Gastrocnemius medialis (tissue), 4 donors: ENCODE results near the gene TNF. TPM values are rescaled to one million over a fixed set of nuclear protein-coding genes. Genes with fewer than 3 reads are reported as not detected.
A peak's percentile ranks its signal among the peaks of the same experiment; 100 is the strongest.

Experiments used
- ATAC-seq, 2 donors: fragments of 150-250 bp; one replicate each; pipeline ENCODE4 v1.9.1; 2016
- DNase-seq, 2 donors: peaks; one replicate each; pipeline ENCODE4 v3.0.0-alpha.2; 2019
- H3K27ac ChIP-seq, 4 donors: fragments of 200-600 bp; sonication (generic); 1 replicate in 1 of 4; 2 replicates in 3 of 4; pipeline ENCODE4 v1.5.1; 2016 to 2018; ENCODE audit warnings: mild to moderate bottlenecking in 2 of 4, moderate library complexity in 1 of 4
- H3K27me3 ChIP-seq, 3 donors: fragments of 200-600 bp; sonication (generic) in 2 of 3; 1 replicate in 1 of 3; 2 replicates in 2 of 3; pipeline versions ENCODE4 v1.5.1 to v1.6.0; 2016 to 2019; ENCODE audit warnings: mild to moderate bottlenecking in 1 of 3, moderate library complexity in 1 of 3
- H3K36me3 ChIP-seq, 2 donors: fragments of 200-600 bp; sonication (generic) in 1 of 2; one replicate each; pipeline ENCODE4 v1.5.1; 2017 to 2018
- H3K4me1 ChIP-seq, 2 donors: fragments of 200-600 bp; sonication (generic) in 1 of 2; one replicate each; pipeline ENCODE4 v1.5.1; 2016 to 2017; ENCODE audit warnings: mild to moderate bottlenecking in 2 of 2
- H3K4me3 ChIP-seq, 4 donors: fragments of 200-600 bp; sonication (generic) in 3 of 4; 1 replicate in 1 of 4; 2 replicates in 3 of 4; pipeline ENCODE4 v1.5.1; 2016 to 2019; ENCODE audit warnings: mild to moderate bottlenecking in 2 of 4
- H3K9me3 ChIP-seq, 3 donors: fragments of 200-600 bp; sonication (generic) in 2 of 3; 1 replicate in 1 of 3; 2 replicates in 2 of 3; pipeline ENCODE4 v1.5.1; 2016 to 2019
- CTCF ChIP-seq, 5 experiments: fragments of 450-650 bp in 3 of 5; fragments of 200-600 bp in 2 of 5; sonication (generic) in 2 of 5; IDR thresholded peaks in 4 of 5; conservative IDR thresholded peaks in 1 of 5; 1 replicate in 4 of 5; 2 replicates in 1 of 5; pipeline ENCODE4 v1.5.1; 2016 to 2019; ENCODE audit warnings: antibody characterized with exemption in 5 of 5, mild to moderate bottlenecking in 3 of 5, moderate library complexity in 3 of 5
- POLR2A ChIP-seq, 2 donors: fragments of 450-650 bp; IDR thresholded peaks; one replicate each; pipeline ENCODE4 v1.6.1; 2017; ENCODE audit warnings: antibody characterized with exemption in 2 of 2, mild to moderate bottlenecking in 2 of 2, moderate library complexity in 2 of 2
- in situ Hi-C, 4 donors: fragments of 200-750 bp; cut with MboI; loops; one replicate each; pipeline versions ENCODE4 v1.15.0 to v1.8.0; 2017; ENCODE audit warnings: low sequenced_read_pairs in 4 of 4
- intact Hi-C: fragments of 100-400 bp; cut with DNase I; formaldehyde crosslinking; loops from one replicate; pipeline ENCODE4 v1.15.1; 2023; ENCODE audit warnings: low total_unique reads
- total RNA-seq, 4 donors: library from RNA; depleted of rRNA; stranded (reverse); fragments of >200 nt; gene quantifications; one replicate each; pipeline versions ENCODE4 v1.1.0 to v1.2.3, GENCODE V29; 2016

TNF gene
- total RNA-seq, 4 donors from 2014 or later = 0.23 to 0.87 TPM; not detected in 2

- Histone ChIP-seq H3K27me3 (no peaks in the 10 kb centered on the region), H3K27ac (peak within 1 kb of the TSS; percentile 86 to 97 (median 90)), H3K9me3 (no peaks in the 10 kb centered on the region), H3K36me3 (peaks cover 0 to 21% of the 10 kb centered on the region in 2 donors), H3K4me1 (peaks cover 20 to 22% of the 10 kb centered on the region in 2 donors), H3K4me3 (peak within 1 kb of the TSS; percentile 48 to 72 (median 63))
- DNase-seq = peak; percentile 71 to 85
- ATAC-seq = peak; percentile 64 to 76
- TF ChIP-seq POLR2A (IDR thresholded peaks at IDR 0.05) = no peak
- TF ChIP-seq CTCF (IDR thresholded peaks at IDR 0.05 in 4 of 5, conservative IDR thresholded peaks at IDR 0.05 in 1 of 5) = peak; percentile 95 to 99 (median 97)
- intact Hi-C loops = loop anchor here (1.0 to 10.0 kb wide), 9 partner anchors 35 to 1482 kb away; partner anchors contain the start of genes EHMT2, NELFE, NEU1 and POLR1H
- in situ Hi-C loops = loop anchor here (5.0 to 25.0 kb wide), 5 partner anchors 48 to 641 kb away; partner anchors contain the start of genes AGER (in 1 of the 4), AGPAT1 (in 1 of the 4), GPSM3 (in 1 of the 4) and NCR3 (in 1 of the 4)
Measured at GRCh38 chr6:31546339-31546957, 28.9 kb upstream of the TNF start, which contains the start of gene ATP6V1G2. Gene ATP6V1G2 (minus strand): TSS chr6:31546608. CDS start chr6:31546559, 49 bp downstream.

- Histone ChIP-seq H3K4me3 (peak within 1 kb of the TSS; percentile 48 to 72 (median 63)), H3K27me3 (no peaks in the 10 kb centered on the region), H3K36me3 (peaks cover 0 to 21% of the 10 kb centered on the region in 2 donors), H3K9me3 (no peaks in the 10 kb centered on the region), H3K4me1 (peaks cover 20 to 22% of the 10 kb centered on the region in 2 donors), H3K27ac (peak within 1 kb of the TSS; percentile 86 to 97 (median 90))
- TF ChIP-seq CTCF (IDR thresholded peaks at IDR 0.05 in 4 of 5, conservative IDR thresholded peaks at IDR 0.05 in 1 of 5) (peak in 1 of 5 experiments; percentile 13), POLR2A (IDR thresholded peaks at IDR 0.05) (peak; percentile 64 to 68)
- in situ Hi-C loops = loop anchor here (5.0 to 25.0 kb wide), 5 partner anchors 48 to 640 kb away; partner anchors contain the start of genes AGER (in 1 of the 4), AGPAT1 (in 1 of the 4), GPSM3 (in 1 of the 4) and NCR3 (in 1 of the 4)
- intact Hi-C loops = loop anchor here (1.0 to 10.0 kb wide), 9 partner anchors 34 to 1482 kb away; partner anchors contain the start of genes EHMT2, NELFE, NEU1 and POLR1H
- DNase-seq (peak; percentile 96), ATAC-seq (peak; percentile 97 to 98)
Measured at GRCh38 chr6:31546958-31547726, 28.2 kb upstream of the TNF start, which contains the start of gene NFKBIL1. Gene NFKBIL1 (plus strand): TSS chr6:31547608. CDS start chr6:31547695, 87 bp downstream.

GRCh38 chr6:31547727-31548543, 27.4 kb upstream of the TNF start:
- Histone ChIP-seq H3K36me3 (peaks cover 0 to 21% of the 10 kb centered on the region in 2 donors), H3K9me3 (no peaks in the 10 kb centered on the region), H3K4me3 (peak overlapping the region; percentile 48 to 72 (median 63)), H3K27me3 (no peaks in the 10 kb centered on the region), H3K27ac (peak overlapping the region; percentile 86 to 97 (median 90)), H3K4me1 (peaks cover 16 to 18% of the 10 kb centered on the region in 2 donors)
- in situ Hi-C loops (loop anchor here (5.0 to 25.0 kb wide), 5 partner anchors 47 to 639 kb away; partner anchors contain the start of genes AGER (in 1 of the 4), AGPAT1 (in 1 of the 4), GPSM3 (in 1 of the 4) and NCR3 (in 1 of the 4)), intact Hi-C loops (loop anchor here (2.0 to 10.0 kb wide), 7 partner anchors 73 to 1483 kb away; partner anchors contain the start of genes EHMT2, NELFE, NEU1 and POLR1H)
- TF ChIP-seq CTCF (IDR thresholded peaks at IDR 0.05 in 4 of 5, conservative IDR thresholded peaks at IDR 0.05 in 1 of 5) (no peak), POLR2A (IDR thresholded peaks at IDR 0.05) (no peak)
- DNase-seq = no peak
- no peak for ATAC-seq
